Measurements from ENCODE around the gene HSD17B8.

Gene HSD17B8

DNA sequence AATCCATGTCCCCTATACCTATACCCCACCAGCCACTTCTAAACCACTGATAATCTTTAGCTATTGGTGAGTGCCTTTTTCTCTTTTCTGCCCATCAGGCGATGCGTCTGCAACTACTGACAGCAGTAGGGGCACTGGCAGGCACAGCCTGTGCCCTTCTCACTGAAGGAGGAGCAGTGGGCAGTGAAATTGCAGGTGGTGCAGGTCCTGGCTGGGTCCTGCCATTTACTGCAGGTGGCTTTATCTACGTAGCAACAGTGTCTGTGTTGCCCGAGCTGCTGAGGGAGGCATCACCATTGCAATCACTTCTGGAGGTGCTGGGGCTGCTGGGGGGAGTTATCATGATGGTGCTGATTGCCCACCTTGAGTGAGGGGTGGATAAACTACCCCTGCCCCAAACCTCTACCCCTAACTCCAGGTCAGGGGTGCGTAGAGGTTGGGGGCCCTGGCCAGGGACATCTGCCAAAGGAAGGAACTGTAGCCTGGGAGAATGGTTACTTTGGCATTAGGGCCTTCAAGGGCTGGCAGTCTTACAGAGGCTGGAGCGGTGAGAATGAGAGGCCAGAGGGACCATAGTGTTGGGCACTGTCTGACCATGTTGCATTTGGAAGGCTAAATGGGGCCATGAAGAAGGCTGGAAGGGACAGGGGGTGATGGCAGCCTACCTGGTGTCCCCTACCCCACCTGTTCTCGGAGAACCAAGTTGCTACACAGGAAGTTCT, 851 bp upstream of the HSD17B8 start:
- H3K27ac ChIP-seq: no peak overlapping the region
- intact Hi-C loops (cut with DNase I; ENCODE audit: low total_unique reads): loop anchor here (5.0 kb wide), 1 partner anchor 306 kb away; no protein-coding TSS in a partner anchor
- TF ChIP-seq, protein P1, sequence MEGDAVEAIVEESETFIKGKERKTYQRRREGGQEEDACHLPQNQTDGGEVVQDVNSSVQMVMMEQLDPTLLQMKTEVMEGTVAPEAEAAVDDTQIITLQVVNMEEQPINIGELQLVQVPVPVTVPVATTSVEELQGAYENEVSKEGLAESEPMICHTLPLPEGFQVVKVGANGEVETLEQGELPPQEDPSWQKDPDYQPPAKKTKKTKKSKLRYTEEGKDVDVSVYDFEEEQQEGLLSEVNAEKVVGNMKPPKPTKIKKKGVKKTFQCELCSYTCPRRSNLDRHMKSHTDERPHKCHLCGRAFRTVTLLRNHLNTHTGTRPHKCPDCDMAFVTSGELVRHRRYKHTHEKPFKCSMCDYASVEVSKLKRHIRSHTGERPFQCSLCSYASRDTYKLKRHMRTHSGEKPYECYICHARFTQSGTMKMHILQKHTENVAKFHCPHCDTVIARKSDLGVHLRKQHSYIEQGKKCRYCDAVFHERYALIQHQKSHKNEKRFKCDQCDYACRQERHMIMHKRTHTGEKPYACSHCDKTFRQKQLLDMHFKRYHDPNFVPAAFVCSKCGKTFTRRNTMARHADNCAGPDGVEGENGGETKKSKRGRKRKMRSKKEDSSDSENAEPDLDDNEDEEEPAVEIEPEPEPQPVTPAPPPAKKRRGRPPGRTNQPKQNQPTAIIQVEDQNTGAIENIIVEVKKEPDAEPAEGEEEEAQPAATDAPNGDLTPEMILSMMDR (IDR thresholded peaks at IDR 0.05): no peak
- peaks cover 17 to 22% (median 20%) of the 10 kb centered on the region in 3 donors for H3K36me3 ChIP-seq
- H3K9me3 ChIP-seq: no peaks in the 10 kb centered on the region
- peak in 1 of 2 donors; percentile 47 for DNase-seq
- H3K27me3 ChIP-seq: no peaks in the 10 kb centered on the region
- H3K4me1 ChIP-seq: peaks cover 0 to 65% (median 57%) of the 10 kb centered on the region in 4 donors
- no peak overlapping the region for H3K4me3 ChIP-seq

DNA sequence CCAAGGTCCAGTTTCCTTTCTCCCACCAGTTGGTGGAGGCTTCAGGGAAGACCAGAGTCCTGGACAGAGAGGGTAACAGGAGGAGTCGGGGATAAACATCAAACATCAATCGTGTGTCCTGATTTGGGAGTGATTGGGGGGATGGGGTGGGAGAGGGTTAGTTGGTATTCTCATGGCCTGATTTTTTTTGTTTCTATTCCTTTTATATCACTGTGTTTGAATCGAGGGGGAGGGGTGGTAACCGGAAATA, 365 bp upstream of the HSD17B8 start:
- Histone ChIP-seq H3K9me3 (no peaks in the 10 kb centered on the region), H3K4me1 (peaks cover 0 to 64% (median 56%) of the 10 kb centered on the region in 4 donors), H3K36me3 (peaks cover 17 to 22% (median 20%) of the 10 kb centered on the region in 3 donors), H3K27ac (no peak overlapping the region), H3K4me3 (peak overlapping the region; percentile 63 to 71), H3K27me3 (no peaks in the 10 kb centered on the region)
- no peak for DNase-seq
- intact Hi-C loops (cut with DNase I; ENCODE audit: low total_unique reads): loop anchor here (5.0 kb wide), 1 partner anchor 307 kb away; no protein-coding TSS in a partner anchor
- TF ChIP-seq, protein P1 (IDR thresholded peaks at IDR 0.05): no peak

GRCh38 chr6:33205191-33206026, 954 bp downstream of the HSD17B8 start:
- DNase-seq: peak in 1 of 2 donors; percentile 65
- peaks cover 17 to 32% (median 31%) of the 10 kb centered on the region in 3 donors for H3K36me3 ChIP-seq
- TF ChIP-seq, protein P1 (IDR thresholded peaks at IDR 0.05): no peak

DNA sequence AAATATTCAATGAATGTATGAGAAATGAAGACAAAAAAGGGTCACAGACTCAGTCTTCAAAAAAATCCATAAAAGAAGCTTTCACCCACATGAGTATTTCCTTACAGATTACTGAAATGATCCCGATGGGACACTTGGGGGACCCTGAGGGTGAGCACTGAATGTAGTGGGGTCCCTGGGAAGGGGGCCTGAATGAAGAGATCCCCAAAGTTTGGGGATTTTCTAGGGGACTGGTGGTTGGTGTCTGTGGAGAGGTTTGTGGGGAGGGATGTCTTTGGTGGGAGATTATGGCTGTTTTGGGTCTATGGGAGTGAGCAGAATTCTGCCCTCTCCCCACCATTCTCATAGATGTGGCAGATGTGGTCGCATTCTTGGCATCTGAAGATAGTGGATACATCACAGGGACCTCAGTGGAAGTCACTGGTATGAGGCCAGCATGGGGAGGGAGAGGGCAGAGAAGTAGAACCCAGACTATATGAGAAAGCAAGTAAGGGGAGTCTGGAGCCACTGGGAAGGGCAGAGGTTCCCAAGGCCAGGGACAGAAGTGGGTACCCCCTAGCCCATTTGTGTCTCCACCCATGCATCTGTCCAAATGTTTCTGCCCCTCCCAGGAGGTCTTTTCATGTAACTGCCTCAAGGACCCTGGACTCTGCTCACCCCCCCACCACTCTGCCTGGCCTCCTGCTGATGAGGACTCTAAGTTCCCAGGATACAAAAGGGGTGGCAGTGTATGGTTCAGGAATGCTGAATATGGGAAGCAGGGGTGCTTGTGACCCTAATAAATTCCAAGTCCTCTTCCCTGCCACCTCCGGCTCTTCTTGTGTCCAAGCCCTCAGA, 1.8 kb downstream of the HSD17B8 start:
- TF ChIP-seq, protein P1 (IDR thresholded peaks at IDR 0.05): no peak
- H3K4me3 ChIP-seq: no peak overlapping the region
- peaks cover 0 to 55% (median 47%) of the 10 kb centered on the region in 4 donors for H3K4me1 ChIP-seq
- intact Hi-C loops (cut with DNase I; ENCODE audit: low total_unique reads): no loop called here
- H3K36me3 ChIP-seq: peaks cover 17 to 40% (median 40%) of the 10 kb centered on the region in 3 donors
- DNase-seq: peak in 1 of 2 donors; percentile 54
- H3K9me3 ChIP-seq: no peaks in the 10 kb centered on the region
- H3K27me3 ChIP-seq: no peaks in the 10 kb centered on the region
- no peak overlapping the region for H3K27ac ChIP-seq

More at GRCh38 chr6:33205191-33206026, 954 bp downstream of the HSD17B8 start:
- Histone ChIP-seq H3K4me1 (peaks cover 0 to 57% (median 49%) of the 10 kb centered on the region in 4 donors), H3K4me3 (peak overlapping the region; percentile 63 to 71), H3K9me3 (no peaks in the 10 kb centered on the region), H3K27ac (peak overlapping the region in 1 of 2 donors; percentile 60), H3K27me3 (no peaks in the 10 kb centered on the region)
- intact Hi-C loops (cut with DNase I; ENCODE audit: low total_unique reads): no loop called here

DNA sequence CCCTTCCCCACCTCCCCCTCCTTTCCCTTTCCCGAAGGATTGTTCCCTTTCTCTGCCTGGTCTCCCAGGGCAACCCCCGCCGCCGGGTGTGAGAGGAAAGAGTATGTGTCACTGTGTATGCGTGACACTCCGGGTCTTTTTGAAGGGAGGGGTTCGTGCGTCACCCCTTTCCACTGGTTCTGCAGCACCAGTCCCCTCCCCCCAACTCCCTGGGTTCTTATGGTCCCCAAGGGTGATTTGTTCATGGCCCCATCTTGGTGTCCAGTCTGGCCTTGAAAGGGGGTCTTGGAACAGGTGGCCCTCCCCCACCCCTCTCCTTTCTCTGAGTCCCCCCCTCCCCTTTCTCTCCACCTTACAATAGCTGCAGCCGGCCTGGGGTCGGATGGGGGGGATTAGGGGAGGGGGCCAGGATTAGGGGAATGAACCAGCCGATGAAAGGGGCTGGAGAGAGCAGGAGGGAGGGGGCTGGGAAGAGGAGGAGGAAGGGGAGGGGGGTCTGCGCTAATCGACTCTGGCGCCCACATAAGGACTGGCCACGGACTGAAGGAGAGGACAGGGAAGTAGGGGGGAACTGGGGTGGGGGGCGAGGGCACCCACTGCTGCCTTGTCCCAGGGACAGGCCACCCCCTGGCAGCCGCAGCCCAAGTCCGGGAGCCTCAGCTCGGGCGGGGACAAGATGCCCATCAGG, 2.6 kb downstream of the HSD17B8 start:
- TF ChIP-seq, protein P1 (IDR thresholded peaks at IDR 0.05): no peak
- intact Hi-C loops (cut with DNase I; ENCODE audit: low total_unique reads): no loop called here
- no peaks in the 10 kb centered on the region for H3K9me3 ChIP-seq
- peaks cover 0 to 47% (median 39%) of the 10 kb centered on the region in 4 donors for H3K4me1 ChIP-seq
- peaks cover 17 to 48% (median 40%) of the 10 kb centered on the region in 3 donors for H3K36me3 ChIP-seq
- peak overlapping the region; percentile 73 to 79 for H3K4me3 ChIP-seq
- DNase-seq: peak in 1 of 2 donors; percentile 67
- peak overlapping the region; percentile 93 to 97 for H3K27ac ChIP-seq
- H3K27me3 ChIP-seq: no peaks in the 10 kb centered on the region

Measured in tibial artery (tissue), 4 donors.